Measurements from ENCODE around the gene RNLS.

RNLS gene

DNA sequence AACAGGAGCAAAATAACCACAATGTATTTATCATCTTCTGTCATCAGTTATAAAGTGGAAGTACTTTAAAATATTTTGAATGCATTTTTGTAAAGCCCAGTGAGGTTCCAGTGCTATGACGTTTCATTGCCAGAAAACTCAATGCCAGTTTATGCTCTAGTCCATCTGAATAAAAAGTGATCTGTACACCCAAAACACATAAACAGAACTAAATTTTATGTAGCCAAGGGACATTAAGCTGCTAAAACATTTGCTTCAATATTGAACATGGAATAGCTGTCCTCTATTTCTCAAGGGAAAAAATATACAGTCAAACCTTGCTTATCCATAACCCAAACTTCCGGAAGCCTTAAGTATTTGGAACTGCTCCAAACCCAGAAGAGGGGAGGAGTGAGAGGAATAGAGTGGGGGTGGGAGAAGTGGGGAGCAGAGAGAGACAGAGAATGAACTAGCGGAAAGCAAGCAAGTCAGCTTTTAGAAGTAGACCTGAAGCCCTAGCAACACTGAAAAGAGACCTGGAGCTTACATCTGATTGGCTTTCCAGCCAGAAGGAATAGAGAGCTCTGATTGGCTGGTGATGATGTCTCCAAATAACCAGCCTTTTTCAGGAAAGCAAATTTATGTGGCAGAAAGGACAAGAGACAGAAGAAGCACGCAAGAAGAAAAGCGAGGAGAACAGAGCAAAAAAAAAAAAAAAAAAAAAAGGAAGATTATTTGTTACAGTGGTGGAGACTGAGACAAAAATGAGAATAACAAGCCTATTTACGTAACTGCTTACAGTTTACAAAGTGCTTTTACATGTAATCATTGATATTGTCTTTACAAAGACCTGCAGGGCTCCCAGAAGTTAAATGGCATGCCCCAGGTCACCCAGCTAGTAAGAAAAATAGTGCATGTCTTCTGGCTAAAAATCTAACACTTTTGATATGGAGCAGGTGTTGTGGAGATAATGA lies 196.0 kb downstream of the RNLS start:
- DNase-seq (ENCODE audit: low spot score): no peak
- TF ChIP-seq, protein P1, sequence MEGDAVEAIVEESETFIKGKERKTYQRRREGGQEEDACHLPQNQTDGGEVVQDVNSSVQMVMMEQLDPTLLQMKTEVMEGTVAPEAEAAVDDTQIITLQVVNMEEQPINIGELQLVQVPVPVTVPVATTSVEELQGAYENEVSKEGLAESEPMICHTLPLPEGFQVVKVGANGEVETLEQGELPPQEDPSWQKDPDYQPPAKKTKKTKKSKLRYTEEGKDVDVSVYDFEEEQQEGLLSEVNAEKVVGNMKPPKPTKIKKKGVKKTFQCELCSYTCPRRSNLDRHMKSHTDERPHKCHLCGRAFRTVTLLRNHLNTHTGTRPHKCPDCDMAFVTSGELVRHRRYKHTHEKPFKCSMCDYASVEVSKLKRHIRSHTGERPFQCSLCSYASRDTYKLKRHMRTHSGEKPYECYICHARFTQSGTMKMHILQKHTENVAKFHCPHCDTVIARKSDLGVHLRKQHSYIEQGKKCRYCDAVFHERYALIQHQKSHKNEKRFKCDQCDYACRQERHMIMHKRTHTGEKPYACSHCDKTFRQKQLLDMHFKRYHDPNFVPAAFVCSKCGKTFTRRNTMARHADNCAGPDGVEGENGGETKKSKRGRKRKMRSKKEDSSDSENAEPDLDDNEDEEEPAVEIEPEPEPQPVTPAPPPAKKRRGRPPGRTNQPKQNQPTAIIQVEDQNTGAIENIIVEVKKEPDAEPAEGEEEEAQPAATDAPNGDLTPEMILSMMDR (IDR thresholded peaks at IDR 0.05): no peak
- Histone ChIP-seq H3K27ac (peak overlapping the region; percentile 63 to 82), H3K4me3 (peak overlapping the region; percentile 59)

DNA sequence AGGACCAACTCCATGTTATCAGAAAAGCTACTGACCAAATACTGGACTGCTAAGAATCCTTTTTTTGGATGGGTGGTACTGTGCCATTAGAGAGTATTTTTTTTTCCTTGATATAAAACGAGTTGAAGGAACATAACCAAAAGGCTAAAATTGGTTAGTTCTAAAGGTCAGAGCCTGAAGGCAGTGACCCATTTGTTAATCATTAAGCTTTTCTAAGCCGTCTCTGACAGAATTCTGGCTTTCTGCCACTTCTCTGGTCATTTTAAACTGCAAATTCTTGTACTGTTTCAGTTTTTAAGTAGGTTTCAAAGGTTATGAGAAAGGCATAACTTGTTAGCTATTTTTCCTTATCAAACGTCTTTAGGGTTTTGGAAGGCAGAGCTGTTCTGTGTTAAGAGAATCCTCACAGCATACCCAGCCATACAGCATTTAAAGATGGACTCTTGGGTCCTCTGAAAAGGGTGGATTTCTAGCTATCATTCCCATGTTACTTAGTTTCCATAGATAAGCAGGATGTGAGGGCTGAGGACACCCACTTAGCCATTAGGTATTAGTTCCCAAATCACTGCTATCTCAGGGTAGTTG lies 196.8 kb downstream of the RNLS start:
- TF ChIP-seq, protein P1 (IDR thresholded peaks at IDR 0.05): no peak
- H3K27ac ChIP-seq: peak overlapping the region; percentile 63 to 82
- no peak for DNase-seq (ENCODE audit: low spot score)
- peak overlapping the region; percentile 59 for H3K4me3 ChIP-seq

DNA sequence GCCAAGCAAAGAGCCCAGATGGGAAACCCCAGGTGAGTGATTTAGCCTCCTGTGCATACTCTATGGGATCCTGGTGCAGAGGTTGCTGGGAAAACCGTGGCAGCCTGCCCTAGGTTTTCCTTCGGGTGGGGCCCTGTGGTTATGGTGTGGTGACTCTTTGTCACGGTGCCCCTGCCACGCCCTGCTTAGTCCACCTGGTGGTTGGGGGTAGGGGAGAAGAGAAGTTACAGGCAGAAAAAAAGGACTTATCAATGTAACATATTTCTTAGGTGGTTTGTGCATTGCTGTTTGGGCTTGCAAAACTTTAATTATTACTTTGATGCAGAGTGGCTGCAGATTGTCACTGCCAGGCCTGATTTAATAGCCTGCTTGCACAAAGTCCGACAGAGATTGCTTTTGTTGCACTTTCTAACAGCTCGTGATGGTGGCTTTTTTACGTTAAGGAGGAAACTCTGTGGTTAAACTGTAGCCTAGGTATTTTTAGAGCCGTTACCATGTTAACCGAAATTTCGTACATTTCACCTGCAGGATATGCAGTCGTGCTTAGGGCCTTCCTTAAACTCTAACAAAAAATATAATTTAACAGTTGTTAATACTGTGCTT lies 197.4 kb downstream of the RNLS start:
- peak overlapping the region; percentile 59 for H3K4me3 ChIP-seq
- no peak for DNase-seq (ENCODE audit: low spot score)
- peak overlapping the region; percentile 63 to 82 for H3K27ac ChIP-seq
- TF ChIP-seq, protein P1 (IDR thresholded peaks at IDR 0.05): no peak

DNA sequence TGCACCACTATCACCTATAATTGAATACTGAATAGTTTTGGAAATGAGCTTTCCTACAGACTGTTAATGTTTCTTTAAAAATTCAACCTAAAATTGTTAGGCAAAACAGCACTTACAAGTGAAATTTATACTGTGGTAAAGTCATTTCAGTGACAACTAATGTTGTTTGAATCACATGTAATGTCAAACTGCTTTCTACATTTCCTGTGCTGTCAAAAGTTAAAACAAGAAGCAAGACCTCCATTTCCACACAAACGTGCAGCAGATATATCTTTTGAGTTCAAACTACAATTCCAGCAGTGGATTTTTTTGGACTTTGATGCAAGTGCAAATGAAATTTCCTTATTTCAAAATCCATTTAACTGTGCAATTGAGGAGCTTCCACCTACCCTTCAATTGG lies 199.8 kb downstream of the RNLS start:
- DNase-seq (ENCODE audit: low spot score): no peak
- TF ChIP-seq, protein P1 (IDR thresholded peaks at IDR 0.05): no peak
- Histone ChIP-seq H3K4me3 (no peak overlapping the region), H3K27ac (no peak overlapping the region)

DNA sequence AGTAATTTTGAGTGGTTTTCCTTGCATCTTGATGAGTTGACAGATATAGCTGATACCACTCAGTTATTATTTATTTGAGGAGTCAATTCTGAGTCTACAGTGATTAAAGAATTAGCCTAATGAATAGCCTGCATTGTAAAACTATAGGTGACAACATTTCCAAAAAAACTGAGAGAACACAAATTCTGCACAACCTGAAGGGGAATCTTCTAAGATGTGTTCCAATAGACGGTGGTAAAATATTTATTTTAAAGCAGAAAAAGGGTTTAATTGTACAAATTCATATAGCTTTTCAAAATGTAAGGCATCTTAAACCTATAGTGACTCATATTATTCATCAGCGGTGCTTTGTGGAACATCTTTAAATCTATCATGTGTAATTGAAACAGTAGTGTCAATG lies 200.4 kb downstream of the RNLS start:
- TF ChIP-seq, protein P1 (IDR thresholded peaks at IDR 0.05): no peak
- no peak overlapping the region for H3K4me3 ChIP-seq
- no peak overlapping the region for H3K27ac ChIP-seq

DNA sequence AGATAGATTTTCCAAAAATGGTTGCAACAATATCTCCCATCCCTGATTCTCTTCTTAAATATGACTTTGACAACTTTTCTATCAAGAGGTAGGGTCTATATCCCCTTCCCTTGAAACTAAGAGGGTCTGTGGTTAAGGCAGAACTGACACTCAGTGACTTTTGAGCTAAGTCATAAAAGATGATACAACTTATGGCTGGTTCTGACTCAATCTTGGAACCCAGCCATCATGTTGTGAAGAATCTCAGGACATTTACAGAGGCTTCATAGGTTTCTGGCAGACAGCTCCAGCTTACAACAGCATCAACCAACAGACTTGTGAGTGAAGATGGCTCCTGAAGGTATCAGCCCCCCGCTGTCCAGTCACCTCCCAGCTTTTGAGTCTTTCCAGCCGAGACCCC lies 203.5 kb downstream of the RNLS start:
- DNase-seq (ENCODE audit: low spot score): no peak

More for the DNA sequence above, 200.4 kb downstream of the RNLS start:
- no peak for DNase-seq (ENCODE audit: low spot score)

More for the DNA sequence above, 203.5 kb downstream of the RNLS start:
- no peak overlapping the region for H3K4me3 ChIP-seq
- TF ChIP-seq, protein P1 (IDR thresholded peaks at IDR 0.05): no peak
- H3K27ac ChIP-seq: no peak overlapping the region
